OCI-LY1 (cell line): ENCODE data around the gene TMTC4.

ENCODE experiments used
- EZH2 ChIP-seq: fragments of 200-600 bp; sonication (generic), shearing (Covaris generic); IDR thresholded peaks from 2 replicates; pipeline ENCODE4 v1.8.0; 2017; ENCODE audit warnings: borderline replicate concordance, mixed run types, mild to moderate bottlenecking, antibody characterized with exemption, low read length, moderate library complexity, mixed read lengths
- TF ChIP-seq, protein P1 (sequence below): fragments of 200-600 bp; sonication (generic), shearing (Covaris generic); IDR thresholded peaks from 2 replicates; pipeline ENCODE4 v1.5.1; 2017; ENCODE audit warnings: mild to moderate bottlenecking, antibody characterized with exemption, low read length, moderate library complexity, mixed read lengths

DNA sequence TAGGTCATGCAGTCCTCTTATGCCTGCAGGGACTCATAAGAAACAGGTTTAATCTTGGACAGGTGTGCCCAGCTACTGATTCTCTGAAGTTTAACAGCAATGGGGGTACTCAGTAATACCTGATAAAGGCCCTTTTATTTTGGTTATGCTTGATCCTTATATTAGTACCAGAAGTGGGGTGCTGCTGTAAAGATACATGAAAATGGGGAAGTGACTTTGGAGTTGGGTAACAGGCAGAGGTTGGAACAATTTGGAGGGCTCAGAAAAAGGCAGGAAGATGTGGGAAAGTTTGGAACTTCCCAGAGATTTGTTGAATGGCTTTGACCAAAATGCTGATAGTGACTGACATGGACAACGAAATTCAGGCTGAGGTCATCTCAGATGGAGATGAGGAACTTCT is 14.6 kb upstream of the TMTC4 start:
- TF ChIP-seq, protein P1, sequence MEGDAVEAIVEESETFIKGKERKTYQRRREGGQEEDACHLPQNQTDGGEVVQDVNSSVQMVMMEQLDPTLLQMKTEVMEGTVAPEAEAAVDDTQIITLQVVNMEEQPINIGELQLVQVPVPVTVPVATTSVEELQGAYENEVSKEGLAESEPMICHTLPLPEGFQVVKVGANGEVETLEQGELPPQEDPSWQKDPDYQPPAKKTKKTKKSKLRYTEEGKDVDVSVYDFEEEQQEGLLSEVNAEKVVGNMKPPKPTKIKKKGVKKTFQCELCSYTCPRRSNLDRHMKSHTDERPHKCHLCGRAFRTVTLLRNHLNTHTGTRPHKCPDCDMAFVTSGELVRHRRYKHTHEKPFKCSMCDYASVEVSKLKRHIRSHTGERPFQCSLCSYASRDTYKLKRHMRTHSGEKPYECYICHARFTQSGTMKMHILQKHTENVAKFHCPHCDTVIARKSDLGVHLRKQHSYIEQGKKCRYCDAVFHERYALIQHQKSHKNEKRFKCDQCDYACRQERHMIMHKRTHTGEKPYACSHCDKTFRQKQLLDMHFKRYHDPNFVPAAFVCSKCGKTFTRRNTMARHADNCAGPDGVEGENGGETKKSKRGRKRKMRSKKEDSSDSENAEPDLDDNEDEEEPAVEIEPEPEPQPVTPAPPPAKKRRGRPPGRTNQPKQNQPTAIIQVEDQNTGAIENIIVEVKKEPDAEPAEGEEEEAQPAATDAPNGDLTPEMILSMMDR: no peak
- no peak for TF ChIP-seq EZH2
